Measurements from ENCODE around the gene ADARB1. TPM values are rescaled to one million over a fixed set of nuclear protein-coding genes. Genes with fewer than 3 reads are reported as not detected.

The ADARB1 gene
- total and polyA plus RNA-seq, 5 donors: 9.1 to 23.8 (median 19.2) TPM

DNA sequence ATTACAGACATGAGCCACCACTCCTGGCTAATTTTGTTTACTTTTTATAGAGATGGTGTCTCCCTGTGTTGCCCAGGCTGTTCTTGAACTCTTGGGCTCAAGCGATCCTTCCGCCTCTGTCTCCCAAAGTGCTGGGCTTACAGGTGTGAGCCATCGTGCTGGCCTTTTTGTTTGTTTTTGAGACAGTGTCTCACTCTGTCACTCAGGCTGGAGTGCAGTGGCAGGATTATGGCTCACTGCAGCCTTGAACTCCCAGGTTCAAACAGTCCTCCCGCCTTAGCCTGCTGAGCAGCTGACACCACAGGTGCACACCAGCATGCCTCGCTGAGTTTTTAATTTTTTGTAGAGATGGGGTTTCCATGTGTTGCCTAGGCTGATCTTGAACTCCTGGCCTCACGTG is 49.1 kb downstream of the ADARB1 start:
- ATAC-seq (no peak), DNase-seq (no peak)
- peaks cover 2% of the 10 kb centered on the region for H3K4me1 ChIP-seq (ENCODE audit: control insufficient read depth, insufficient read depth, low read length)
- H3K4me3 ChIP-seq (ENCODE audit: low read length): no peak overlapping the region
- intact Hi-C loops (cut with DNase I): loop anchor here in 1 of 4 donors (10.0 kb wide), 1 partner anchor 49 kb away; the partner anchor contains the start of gene ADARB1
- H3K27ac ChIP-seq (ENCODE audit: low read length): no peak overlapping the region
- WGBS: 90% methylated on average over 6 of the region's 6 CpGs
- H3K9me3 ChIP-seq (ENCODE audit: control insufficient read depth, low read length): no peaks in the 10 kb centered on the region
- no peaks in the 10 kb centered on the region for H3K27me3 ChIP-seq (ENCODE audit: control insufficient read depth, insufficient read depth)

DNA sequence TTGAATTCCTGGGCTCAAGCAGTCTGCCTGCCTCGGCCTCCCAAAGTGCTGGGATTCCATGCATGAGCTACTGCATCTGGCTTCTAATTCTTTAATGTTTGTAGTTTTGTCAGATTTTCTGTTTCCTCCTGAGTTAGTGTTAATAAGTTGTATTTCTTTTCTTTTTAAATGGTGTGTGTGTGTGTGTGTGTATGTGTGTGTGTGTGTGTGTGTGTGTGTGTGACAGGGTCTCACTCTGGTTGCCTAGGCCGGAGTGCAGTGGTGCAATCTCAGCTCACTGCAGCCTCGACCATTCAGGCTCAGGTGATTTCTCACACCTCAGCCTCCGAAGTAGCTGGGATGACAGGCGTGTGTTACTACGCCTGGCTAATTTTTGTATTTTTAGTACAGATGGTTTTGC is 50.2 kb downstream of the ADARB1 start:
- Histone ChIP-seq H3K27ac (ENCODE audit: low read length) (no peak overlapping the region), H3K27me3 (ENCODE audit: control insufficient read depth, insufficient read depth) (no peaks in the 10 kb centered on the region), H3K9me3 (ENCODE audit: control insufficient read depth, low read length) (no peaks in the 10 kb centered on the region), H3K4me3 (ENCODE audit: low read length) (no peak overlapping the region), H3K4me1 (ENCODE audit: control insufficient read depth, insufficient read depth, low read length) (peaks cover 6% of the 10 kb centered on the region)
- ATAC-seq: no peak
- no peak for DNase-seq
- WGBS: 88% methylated on average over 6 of the region's 6 CpGs
- intact Hi-C loops (cut with DNase I): loop anchor here in 1 of 4 donors (10.0 kb wide), 1 partner anchor 50 kb away; the partner anchor contains the start of gene ADARB1

DNA sequence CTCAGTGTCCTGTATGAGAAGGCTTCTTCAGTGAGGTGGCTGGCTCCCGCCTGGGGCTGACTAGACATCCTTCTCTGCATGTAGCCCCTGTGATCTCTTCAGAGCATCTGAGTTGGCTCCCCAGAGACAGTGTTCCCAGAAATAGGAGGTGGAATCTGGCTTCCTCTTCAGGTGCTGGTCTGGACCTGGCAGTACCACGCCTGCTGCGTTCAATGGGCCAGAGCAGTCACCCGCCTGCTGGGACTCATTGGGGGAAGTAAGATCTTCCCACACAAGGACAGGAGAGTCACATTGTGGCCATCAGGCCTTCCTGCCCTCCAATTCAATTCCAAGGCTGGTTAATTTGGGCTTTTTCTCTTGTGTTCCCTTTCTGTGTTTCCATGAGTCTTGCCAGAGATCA is 51.0 kb downstream of the ADARB1 start:
- Histone ChIP-seq H3K4me1 (ENCODE audit: control insufficient read depth, insufficient read depth, low read length) (peaks cover 8% of the 10 kb centered on the region), H3K27me3 (ENCODE audit: control insufficient read depth, insufficient read depth) (no peaks in the 10 kb centered on the region), H3K4me3 (ENCODE audit: low read length) (no peak overlapping the region), H3K27ac (ENCODE audit: low read length) (no peak overlapping the region), H3K9me3 (ENCODE audit: control insufficient read depth, low read length) (no peaks in the 10 kb centered on the region)
- intact Hi-C loops (cut with DNase I): loop anchor here in 2 of 4 donors (5.0 to 10.0 kb wide), 2 partner anchors 51 to 178 kb away; partner anchors contain the start of gene ADARB1 (in 1 of the 2)
- DNase-seq: no peak
- WGBS: 77% methylated on average over 4 of the region's 4 CpGs
- no peak for ATAC-seq

DNA sequence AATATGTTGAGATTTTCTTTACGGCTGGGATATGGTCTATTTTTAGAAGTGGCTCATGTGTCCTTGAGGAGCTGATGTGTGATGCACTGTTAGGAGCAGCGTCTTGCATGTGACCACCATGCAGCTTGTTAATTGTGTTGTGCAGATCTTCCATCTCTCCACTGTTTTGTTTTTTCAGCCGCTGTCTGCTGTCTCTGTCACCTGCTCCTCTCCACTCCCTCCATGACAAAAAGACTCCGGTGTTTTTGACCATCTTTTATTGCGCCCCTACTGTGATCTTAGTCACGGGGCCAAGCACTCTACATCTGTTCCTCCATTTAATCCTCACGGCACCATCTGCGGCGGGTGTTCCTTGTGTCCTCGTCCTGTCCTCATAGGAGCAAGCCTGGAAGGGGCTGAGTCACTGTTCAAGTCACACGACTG is 51.8 kb downstream of the ADARB1 start:
- ATAC-seq (no peak), DNase-seq (no peak)
- no peak overlapping the region for H3K4me3 ChIP-seq (ENCODE audit: low read length)
- H3K4me1 ChIP-seq (ENCODE audit: control insufficient read depth, insufficient read depth, low read length): peaks cover 8% of the 10 kb centered on the region
- intact Hi-C loops (cut with DNase I): loop anchor here in 2 of 4 donors (5.0 to 10.0 kb wide), 2 partner anchors 51 to 179 kb away; partner anchors contain the start of gene ADARB1 (in 1 of the 2)
- 74% methylated on average over 11 of the region's 11 CpGs for WGBS
- no peak overlapping the region for H3K27ac ChIP-seq (ENCODE audit: low read length)
- H3K27me3 ChIP-seq (ENCODE audit: control insufficient read depth, insufficient read depth): no peaks in the 10 kb centered on the region
- no peaks in the 10 kb centered on the region for H3K9me3 ChIP-seq (ENCODE audit: control insufficient read depth, low read length)

DNA sequence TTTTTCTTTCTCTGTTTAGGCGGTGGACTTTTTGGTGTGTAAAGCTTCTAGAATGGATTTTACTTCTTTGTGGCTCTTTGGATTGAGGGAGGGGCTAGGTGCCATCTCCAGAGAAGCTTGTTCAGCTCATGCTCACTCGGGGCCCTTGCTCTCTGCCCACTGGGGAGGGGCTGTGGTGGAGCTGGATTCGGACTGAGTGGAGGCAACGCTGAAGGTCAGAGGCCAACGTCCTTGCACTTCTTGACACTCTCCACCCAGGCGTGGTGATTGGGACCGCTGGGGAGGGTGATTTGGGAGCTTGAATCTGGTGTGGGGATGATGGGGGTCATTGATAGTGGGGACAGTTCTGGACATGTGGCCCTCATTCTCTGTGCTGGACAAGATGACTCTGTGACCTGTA is 52.6 kb downstream of the ADARB1 start:
- H3K4me1 ChIP-seq (ENCODE audit: control insufficient read depth, insufficient read depth, low read length): peaks cover 8% of the 10 kb centered on the region
- H3K27ac ChIP-seq (ENCODE audit: low read length): no peak overlapping the region
- DNase-seq (no peak), ATAC-seq (no peak)
- no peak overlapping the region for H3K4me3 ChIP-seq (ENCODE audit: low read length)
- H3K9me3 ChIP-seq (ENCODE audit: control insufficient read depth, low read length): no peaks in the 10 kb centered on the region
- H3K27me3 ChIP-seq (ENCODE audit: control insufficient read depth, insufficient read depth): no peaks in the 10 kb centered on the region
- intact Hi-C loops (cut with DNase I): loop anchor here in 2 of 4 donors (5.0 to 10.0 kb wide), 2 partner anchors 52 to 180 kb away; partner anchors contain the start of gene ADARB1 (in 1 of the 2)
- 84% methylated on average over 7 of the region's 7 CpGs for WGBS

DNA sequence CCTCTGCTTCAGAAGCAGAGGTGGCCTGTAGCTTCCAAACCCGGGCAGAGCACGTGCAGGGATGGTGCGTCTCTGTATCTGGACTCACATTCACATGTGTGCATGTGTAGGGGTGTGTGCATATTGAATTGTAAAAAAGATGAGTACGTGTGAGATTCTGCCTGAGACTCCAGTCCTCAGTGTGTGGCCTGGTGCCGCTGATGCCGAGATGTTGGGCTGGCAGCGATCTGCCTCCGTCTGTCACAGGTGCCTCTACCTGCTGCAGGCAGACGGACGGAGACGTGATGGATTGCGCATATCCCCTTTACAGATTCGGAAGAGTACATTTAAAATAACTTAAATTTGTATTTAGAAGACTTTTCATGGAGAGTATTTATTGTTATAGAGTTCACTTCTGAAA is 53.6 kb downstream of the ADARB1 start:
- no peak overlapping the region for H3K27ac ChIP-seq (ENCODE audit: low read length)
- intact Hi-C loops (cut with DNase I): loop anchor here in 3 of 4 donors (2.0 to 10.0 kb wide), 3 partner anchors 53 to 181 kb away; partner anchors contain the start of gene ADARB1 (in 1 of the 3)
- no peaks in the 10 kb centered on the region for H3K9me3 ChIP-seq (ENCODE audit: control insufficient read depth, low read length)
- DNase-seq (no peak), ATAC-seq (no peak)
- H3K27me3 ChIP-seq (ENCODE audit: control insufficient read depth, insufficient read depth): no peaks in the 10 kb centered on the region
- 87% methylated on average over 13 of the region's 13 CpGs for WGBS
- peaks cover 8% of the 10 kb centered on the region for H3K4me1 ChIP-seq (ENCODE audit: control insufficient read depth, insufficient read depth, low read length)
- H3K4me3 ChIP-seq (ENCODE audit: low read length): no peak overlapping the region

DNA sequence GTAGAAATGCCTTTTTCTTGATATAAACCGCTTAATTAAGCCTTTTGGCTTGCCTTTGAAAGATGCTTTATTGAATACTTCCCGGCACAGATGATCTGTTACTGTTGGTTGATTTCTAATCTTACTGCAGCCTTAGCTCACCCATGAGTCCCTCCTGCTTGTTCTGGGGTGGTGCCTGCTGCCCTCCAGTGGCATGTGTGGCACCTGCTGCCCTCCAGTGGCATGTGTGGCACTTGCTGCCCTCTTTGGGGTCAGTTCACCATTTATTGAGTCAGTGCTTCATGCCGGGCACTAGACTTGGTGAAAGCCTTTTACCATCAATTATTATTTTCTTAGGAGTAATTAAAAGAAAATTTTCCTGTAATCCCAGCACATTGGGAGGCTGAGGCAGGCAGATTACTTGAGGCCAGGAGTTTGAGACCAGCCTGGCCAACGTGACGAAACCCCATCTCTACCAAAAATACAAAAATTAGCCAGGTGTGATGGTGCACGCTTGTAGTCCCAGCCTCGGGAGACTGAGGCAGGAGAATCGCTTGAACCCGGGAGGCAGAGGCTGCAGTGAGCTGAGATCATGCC is 54.3 kb downstream of the ADARB1 start:
- no peaks in the 10 kb centered on the region for H3K9me3 ChIP-seq (ENCODE audit: control insufficient read depth, low read length)
- WGBS: 60% methylated on average over 9 of the region's 9 CpGs
- peak; percentile 73 to 90 (median 88) for DNase-seq
- H3K27me3 ChIP-seq (ENCODE audit: control insufficient read depth, insufficient read depth): no peaks in the 10 kb centered on the region
- intact Hi-C loops (cut with DNase I): loop anchor here in 3 of 4 donors (2.0 to 10.0 kb wide), 3 partner anchors 54 to 181 kb away; partner anchors contain the start of gene ADARB1 (in 1 of the 3)
- peaks cover 11% of the 10 kb centered on the region for H3K4me1 ChIP-seq (ENCODE audit: control insufficient read depth, insufficient read depth, low read length)
- no peak overlapping the region for H3K4me3 ChIP-seq (ENCODE audit: low read length)
- ATAC-seq: peak; percentile 76 to 85
- H3K27ac ChIP-seq (ENCODE audit: low read length): no peak overlapping the region

DNA sequence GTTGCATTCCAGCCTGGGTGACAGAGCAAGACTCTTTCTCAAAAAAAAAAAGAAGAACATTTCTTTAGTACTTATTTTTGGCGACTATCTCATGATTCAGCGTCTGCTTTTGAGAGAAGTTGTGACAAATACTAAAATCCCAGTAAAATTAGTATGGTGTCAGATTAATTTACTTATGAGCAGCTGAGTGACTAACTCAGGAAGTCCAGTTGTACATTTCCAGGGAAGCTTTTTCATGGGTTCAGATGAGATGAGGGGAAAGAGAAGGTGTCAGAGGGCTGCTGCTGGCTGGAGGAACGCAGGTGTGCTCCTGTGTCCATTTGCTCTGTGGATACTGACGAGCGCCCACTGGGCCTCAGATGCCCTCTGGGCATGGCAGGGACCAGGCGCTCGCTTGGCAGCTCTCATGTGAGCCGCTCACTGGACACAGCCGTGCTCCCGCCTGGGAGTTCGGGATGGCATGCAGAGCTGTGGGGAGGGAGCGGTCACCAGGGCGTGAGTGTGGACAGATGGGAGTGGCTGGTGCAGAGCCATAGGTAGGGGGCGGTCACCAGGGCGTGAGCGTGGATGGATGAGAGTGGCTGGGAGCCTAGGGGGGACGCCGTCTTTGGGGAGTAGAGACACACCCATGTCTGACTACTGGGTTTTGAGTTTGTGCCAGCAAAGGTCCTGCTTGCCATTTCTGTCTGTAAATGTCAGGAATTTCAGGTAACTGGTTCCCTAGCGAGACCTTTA is 55.0 kb downstream of the ADARB1 start:
- Histone ChIP-seq H3K4me1 (ENCODE audit: control insufficient read depth, insufficient read depth, low read length) (peaks cover 11% of the 10 kb centered on the region), H3K27me3 (ENCODE audit: control insufficient read depth, insufficient read depth) (no peaks in the 10 kb centered on the region), H3K27ac (ENCODE audit: low read length) (peak overlapping the region; percentile 32), H3K4me3 (ENCODE audit: low read length) (no peak overlapping the region), H3K9me3 (ENCODE audit: control insufficient read depth, low read length) (no peaks in the 10 kb centered on the region)
- WGBS: 47% methylated on average over 19 of the region's 19 CpGs
- DNase-seq: peak; percentile 50 to 85 (median 80)
- intact Hi-C loops (cut with DNase I): loop anchor here in 3 of 4 donors (2.0 to 10.0 kb wide), 3 partner anchors 55 to 182 kb away; partner anchors contain the start of gene ADARB1 (in 1 of the 3)
- ATAC-seq: peak; percentile 64 to 75

DNA sequence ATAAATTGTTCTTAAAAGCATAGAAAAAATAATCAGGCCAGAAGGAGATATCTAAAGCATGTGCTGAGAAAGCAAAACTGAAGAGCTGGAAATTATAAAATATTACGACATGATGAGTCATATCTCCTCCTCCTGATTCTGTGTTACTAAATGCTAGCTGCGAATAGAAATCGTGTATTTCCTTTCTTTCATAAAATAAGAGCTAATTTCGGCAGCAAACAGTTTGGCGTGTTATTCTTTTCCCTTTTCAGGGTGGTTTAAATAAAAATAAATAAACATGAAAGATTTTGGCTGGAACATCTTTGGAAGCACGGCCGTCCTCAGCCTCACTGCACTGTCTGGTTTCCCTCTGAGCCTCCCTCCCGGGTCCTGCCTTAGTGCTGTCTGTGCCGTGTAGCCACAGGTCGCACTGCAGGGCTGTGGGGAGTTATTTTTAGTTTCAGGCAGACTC is 56.0 kb downstream of the ADARB1 start:
- intact Hi-C loops (cut with DNase I): no loop called here
- ATAC-seq: peak; percentile 52 to 67

DNA sequence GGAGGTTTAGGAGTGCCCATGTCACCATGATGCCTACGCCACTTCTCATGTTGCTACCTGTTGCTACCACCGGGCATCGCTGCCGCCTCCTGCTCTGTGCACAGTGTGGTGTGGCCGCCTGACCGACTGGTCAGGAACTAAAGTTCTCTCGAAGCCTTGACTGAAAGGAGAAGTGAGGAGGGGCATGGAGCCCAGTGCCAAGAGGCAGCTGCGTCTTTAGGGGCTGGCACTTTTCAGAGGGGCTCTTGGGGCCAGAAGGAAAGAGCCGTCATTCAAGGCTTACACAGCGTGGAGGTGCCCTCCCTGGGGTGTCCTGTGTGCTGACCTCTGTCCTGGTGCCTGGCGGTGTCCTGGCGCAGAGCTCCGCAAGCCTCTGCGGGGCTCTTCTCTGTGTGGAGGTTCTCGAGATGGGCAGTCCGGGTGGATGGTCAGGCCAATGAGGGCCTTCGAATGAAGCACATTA is 57.2 kb downstream of the ADARB1 start:
- no peak overlapping the region for H3K27ac ChIP-seq (ENCODE audit: low read length)
- H3K4me3 ChIP-seq (ENCODE audit: low read length): no peak overlapping the region
- WGBS: 86% methylated on average over 17 of the region's 17 CpGs
- ATAC-seq: no peak
- H3K4me1 ChIP-seq (ENCODE audit: control insufficient read depth, insufficient read depth, low read length): peaks cover 11% of the 10 kb centered on the region
- intact Hi-C loops (cut with DNase I): no loop called here
- H3K9me3 ChIP-seq (ENCODE audit: control insufficient read depth, low read length): no peaks in the 10 kb centered on the region
- no peaks in the 10 kb centered on the region for H3K27me3 ChIP-seq (ENCODE audit: control insufficient read depth, insufficient read depth)
- DNase-seq: peak in 1 of 3 donors; percentile 53

More for the DNA sequence above, 56.0 kb downstream of the ADARB1 start:
- Histone ChIP-seq H3K27ac (ENCODE audit: low read length) (peak overlapping the region; percentile 69), H3K9me3 (ENCODE audit: control insufficient read depth, low read length) (no peaks in the 10 kb centered on the region), H3K4me3 (ENCODE audit: low read length) (no peak overlapping the region), H3K27me3 (ENCODE audit: control insufficient read depth, insufficient read depth) (no peaks in the 10 kb centered on the region), H3K4me1 (ENCODE audit: control insufficient read depth, insufficient read depth, low read length) (peaks cover 11% of the 10 kb centered on the region)
- DNase-seq: no peak
- WGBS: 7% methylated on average over 10 of the region's 10 CpGs
